Right atrium auricular region (tissue), 2 donors: ENCODE measurements around the gene FRMD1. TPM values are rescaled to one million over a fixed set of nuclear protein-coding genes. Genes with fewer than 3 reads are reported as not detected.

Experiments
- DNase-seq: peaks from one replicate; pipeline ENCODE4 v3.0.0-alpha.2; 2019; ENCODE audit warnings: low spot score
- H3K27ac ChIP-seq, 2 donors: fragments of 200-600 bp; sonication (generic); 1 replicate in 1 of 2; 2 replicates in 1 of 2; pipeline ENCODE4 v1.5.1; 2016 to 2019
- H3K27me3 ChIP-seq, 2 donors: fragments of 200-600 bp; sonication (generic); one replicate each; pipeline versions ENCODE4 v1.5.1 to v1.6.0; 2017 to 2019
- H3K36me3 ChIP-seq: fragments of 200-600 bp; sonication (generic); one replicate; pipeline ENCODE4 v1.5.1; 2016
- H3K4me1 ChIP-seq, 2 donors: fragments of 200-600 bp; sonication (generic); one replicate each; pipeline versions ENCODE4 v1.5.1 to v1.6.0; 2017 to 2019
- H3K4me3 ChIP-seq, 2 donors: fragments of 200-600 bp; sonication (generic); 1 replicate in 1 of 2; 2 replicates in 1 of 2; pipeline ENCODE4 v1.5.1; 2017 to 2019; ENCODE audit warnings: mild to moderate bottlenecking in 1 of 2, moderate library complexity in 1 of 2
- H3K9me3 ChIP-seq, 2 donors: fragments of 200-600 bp; sonication (generic); one replicate each; pipeline ENCODE4 v1.5.1; 2019
- CTCF ChIP-seq, 2 donors: fragments of 200-600 bp; sonication (generic); IDR thresholded peaks; one replicate each; pipeline ENCODE4 v1.5.1; 2019; ENCODE audit warnings: antibody characterized with exemption in 2 of 2
- total RNA-seq, 2 donors: library from RNA; depleted of rRNA; stranded (reverse); fragments of >200 nt; gene quantifications; one replicate each; pipeline ENCODE4 v1.1.0, GENCODE V29; 2016

Gene FRMD1
- total RNA-seq, 2 donors from 2014 or later: 0.08 TPM; not detected in 1

- no peaks in the 10 kb centered on the region for H3K9me3 ChIP-seq
- H3K27me3 ChIP-seq: no peaks in the 10 kb centered on the region
- H3K36me3 ChIP-seq: no peaks in the 10 kb centered on the region
- DNase-seq: no peak
- peaks cover 0 to 5% of the 10 kb centered on the region in 2 donors for H3K4me1 ChIP-seq
- TF ChIP-seq CTCF (IDR thresholded peaks at IDR 0.05): no peak
- H3K27ac ChIP-seq: no peak overlapping the region
- H3K4me3 ChIP-seq: no peak overlapping the region
Measured at GRCh38 chr6:168091381-168092264, 12.6 kb upstream of the FRMD1 start.

GRCh38 chr6:168090706-168091105, 11.7 kb upstream of the FRMD1 start:
- no peak for DNase-seq

GRCh38 chr6:168090064-168090690, 11.2 kb upstream of the FRMD1 start:
- no peak for TF ChIP-seq CTCF (IDR thresholded peaks at IDR 0.05)
- H3K9me3 ChIP-seq: no peaks in the 10 kb centered on the region
- no peak for DNase-seq
- peaks cover 0 to 5% of the 10 kb centered on the region in 2 donors for H3K4me1 ChIP-seq
- no peak overlapping the region for H3K4me3 ChIP-seq
- no peaks in the 10 kb centered on the region for H3K36me3 ChIP-seq
- no peaks in the 10 kb centered on the region for H3K27me3 ChIP-seq
- H3K27ac ChIP-seq: no peak overlapping the region

More at GRCh38 chr6:168090706-168091105, 11.7 kb upstream of the FRMD1 start:
- Histone ChIP-seq H3K9me3 (no peaks in the 10 kb centered on the region), H3K4me3 (no peak overlapping the region), H3K27me3 (no peaks in the 10 kb centered on the region), H3K4me1 (peaks cover 0 to 5% of the 10 kb centered on the region in 2 donors), H3K36me3 (no peaks in the 10 kb centered on the region), H3K27ac (no peak overlapping the region)
- TF ChIP-seq CTCF (IDR thresholded peaks at IDR 0.05): no peak

GRCh38 chr6:168089186-168090063, 10.4 kb upstream of the FRMD1 start:
- no peak for TF ChIP-seq CTCF (IDR thresholded peaks at IDR 0.05)
- H3K27ac ChIP-seq: no peak overlapping the region

GRCh38 chr6:168088161-168089053, 9.4 kb upstream of the FRMD1 start:
- TF ChIP-seq CTCF (IDR thresholded peaks at IDR 0.05): no peak
- peaks cover 0 to 5% of the 10 kb centered on the region in 2 donors for H3K4me1 ChIP-seq
- no peaks in the 10 kb centered on the region for H3K27me3 ChIP-seq
- DNase-seq: no peak
- no peaks in the 10 kb centered on the region for H3K36me3 ChIP-seq
- H3K9me3 ChIP-seq: no peaks in the 10 kb centered on the region
- no peak overlapping the region for H3K4me3 ChIP-seq
- H3K27ac ChIP-seq: no peak overlapping the region

More at GRCh38 chr6:168089186-168090063, 10.4 kb upstream of the FRMD1 start:
- Histone ChIP-seq H3K9me3 (no peaks in the 10 kb centered on the region), H3K27me3 (no peaks in the 10 kb centered on the region), H3K36me3 (no peaks in the 10 kb centered on the region), H3K4me1 (peaks cover 0 to 5% of the 10 kb centered on the region in 2 donors), H3K4me3 (no peak overlapping the region)
- no peak for DNase-seq
